ENCODE results near the gene SCYL1.

GRCh38 chr11:65574811-65575567 is 50.1 kb downstream of the SCYL1 start:
- no peak for TF ChIP-seq CTCF (IDR thresholded peaks at IDR 0.05)
- no peak for TF ChIP-seq POLR2AphosphoS5 (IDR thresholded peaks at IDR 0.05)
- peak in 2 of 4 donors; percentile 10 to 11 for TF ChIP-seq POLR2A (IDR thresholded peaks at IDR 0.05)
